ENCODE results near the gene BARD1.

Gene BARD1

DNA sequence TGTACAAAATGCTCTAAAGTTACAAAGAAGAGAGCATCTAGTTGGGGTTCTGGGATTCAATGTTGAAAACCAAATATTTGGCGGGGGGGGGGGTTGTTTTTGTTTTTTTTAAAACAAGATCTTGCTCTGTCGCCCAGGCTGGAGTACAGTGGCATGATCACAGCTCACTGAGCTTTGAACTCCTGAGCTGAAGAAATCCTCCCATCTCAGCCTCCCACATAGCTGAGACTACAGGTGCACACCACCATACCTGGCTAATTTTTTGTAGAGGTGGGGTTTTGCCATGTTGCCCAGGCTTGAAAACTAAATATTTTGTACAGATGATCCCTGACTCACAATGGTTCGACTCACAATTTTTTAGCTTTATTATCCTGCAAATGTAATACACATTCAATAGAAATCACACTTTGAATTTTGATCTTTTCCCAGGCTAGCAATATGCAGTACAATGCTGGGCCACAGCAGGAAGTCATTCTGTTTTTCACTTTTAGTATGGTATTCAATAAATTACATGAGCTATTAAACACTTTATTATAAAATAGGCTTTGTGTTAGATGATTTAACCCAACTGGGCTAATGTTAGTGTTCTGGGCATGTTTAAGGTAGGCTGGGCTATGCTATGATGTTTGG, 7.6 kb downstream of the BARD1 start:
- Histone ChIP-seq H2BK12ac (ENCODE audit: low read length in 2 of 2) (no peak overlapping the region), H2BK5ac (ENCODE audit: low read depth, low read length, poor library complexity, severe bottlenecking) (no peak overlapping the region), H4K8ac (ENCODE audit: low read length) (no peak overlapping the region), H3K27ac (ENCODE audit: low read length, poor library complexity, severe bottlenecking) (no peak overlapping the region), H3K79me1 (replicated peaks; ENCODE audit: low read length, poor library complexity, severe bottlenecking) (peaks cover 11% of the 10 kb centered on the region), H3K14ac (ENCODE audit: low read length in 2 of 2) (no peak overlapping the region), H4K91ac (ENCODE audit: low read length) (no peak overlapping the region), H2BK15ac (ENCODE audit: low read depth, poor library complexity, severe bottlenecking) (no peak overlapping the region), H2AFZ (ENCODE audit: low read depth, low read length) (no peak overlapping the region), H2AK5ac (ENCODE audit: low read length, severe bottlenecking) (no peak overlapping the region), H3K9ac (ENCODE audit: low read length) (no peak overlapping the region), H3K4me3 (ENCODE audit: insufficient read depth in 1 of 2, low read depth in 1 of 2, low read length in 2 of 2) (no peak overlapping the region), H2BK120ac (ENCODE audit: low read depth, low read length) (no peak overlapping the region), H3K23ac (ENCODE audit: low read length in 2 of 2) (no peak overlapping the region), H3K9me3 (ENCODE audit: control insufficient read depth, low read length) (no peaks in the 10 kb centered on the region), H3K27me3 (ENCODE audit: control insufficient read depth in 1 of 2, insufficient read depth in 1 of 2, low read length in 2 of 2) (no peaks in the 10 kb centered on the region), H3K4me1 (ENCODE audit: control insufficient read depth, insufficient read depth, low read depth, low read length) (peaks cover 2% of the 10 kb centered on the region), H3K4ac (ENCODE audit: low read depth in 1 of 2, low read length in 2 of 2) (no peak overlapping the region), H3K18ac (ENCODE audit: low read depth in 1 of 2, low read length in 2 of 2) (no peak overlapping the region), H3K36me3 (ENCODE audit: control insufficient read depth in 1 of 2, insufficient read depth in 2 of 2, low read depth in 1 of 2, low read length in 2 of 2) (no peaks in the 10 kb centered on the region), H3K4me2 (ENCODE audit: low read length, poor library complexity, severe bottlenecking) (no peak overlapping the region)
- 100% methylated on average over 3 of the region's 3 CpGs for whole genome bisulfite sequencing
- DNase-seq: no peak

DNA sequence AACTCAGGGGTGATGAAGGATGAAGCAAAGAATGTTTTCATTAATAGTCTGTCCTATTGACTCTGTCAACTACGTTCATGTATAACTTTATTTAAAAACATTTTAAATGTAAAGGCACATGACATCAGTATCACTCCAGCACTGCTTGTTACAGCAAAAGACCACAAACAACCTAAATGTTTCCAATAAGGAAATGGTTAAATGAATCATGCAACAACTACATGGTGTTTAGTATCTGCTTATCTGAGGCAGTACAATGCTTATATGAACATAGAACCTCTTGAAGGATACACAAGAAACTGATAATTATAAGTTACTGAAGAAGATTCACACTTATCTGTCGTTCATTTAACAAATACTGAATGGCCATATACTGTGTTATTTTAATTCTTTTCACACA, 8.4 kb downstream of the BARD1 start:
- Histone ChIP-seq H2BK120ac (ENCODE audit: low read depth, low read length) (no peak overlapping the region), H3K4me3 (ENCODE audit: insufficient read depth in 1 of 2, low read depth in 1 of 2, low read length in 2 of 2) (no peak overlapping the region), H3K4ac (ENCODE audit: low read depth in 1 of 2, low read length in 2 of 2) (no peak overlapping the region), H3K14ac (ENCODE audit: low read length in 2 of 2) (no peak overlapping the region), H2BK5ac (ENCODE audit: low read depth, low read length, poor library complexity, severe bottlenecking) (no peak overlapping the region), H2BK12ac (ENCODE audit: low read length in 2 of 2) (no peak overlapping the region), H3K27me3 (ENCODE audit: control insufficient read depth in 1 of 2, insufficient read depth in 1 of 2, low read length in 2 of 2) (no peaks in the 10 kb centered on the region), H2AFZ (ENCODE audit: low read depth, low read length) (no peak overlapping the region), H3K9me3 (ENCODE audit: control insufficient read depth, low read length) (no peaks in the 10 kb centered on the region), H3K27ac (ENCODE audit: low read length, poor library complexity, severe bottlenecking) (no peak overlapping the region), H3K4me1 (ENCODE audit: control insufficient read depth, insufficient read depth, low read depth, low read length) (peaks cover 2% of the 10 kb centered on the region), H3K18ac (ENCODE audit: low read depth in 1 of 2, low read length in 2 of 2) (no peak overlapping the region), H3K4me2 (ENCODE audit: low read length, poor library complexity, severe bottlenecking) (no peak overlapping the region), H3K23ac (ENCODE audit: low read length in 2 of 2) (no peak overlapping the region), H3K79me1 (replicated peaks; ENCODE audit: low read length, poor library complexity, severe bottlenecking) (peaks cover 12% of the 10 kb centered on the region), H3K36me3 (ENCODE audit: control insufficient read depth in 1 of 2, insufficient read depth in 2 of 2, low read depth in 1 of 2, low read length in 2 of 2) (no peaks in the 10 kb centered on the region), H4K8ac (ENCODE audit: low read length) (no peak overlapping the region), H4K91ac (ENCODE audit: low read length) (no peak overlapping the region), H2AK5ac (ENCODE audit: low read length, severe bottlenecking) (no peak overlapping the region), H2BK15ac (ENCODE audit: low read depth, poor library complexity, severe bottlenecking) (no peak overlapping the region), H3K9ac (ENCODE audit: low read length) (no peak overlapping the region)
- DNase-seq: no peak
- 87% methylated on average over 1 of the region's 2 CpGs for WGBS

DNA sequence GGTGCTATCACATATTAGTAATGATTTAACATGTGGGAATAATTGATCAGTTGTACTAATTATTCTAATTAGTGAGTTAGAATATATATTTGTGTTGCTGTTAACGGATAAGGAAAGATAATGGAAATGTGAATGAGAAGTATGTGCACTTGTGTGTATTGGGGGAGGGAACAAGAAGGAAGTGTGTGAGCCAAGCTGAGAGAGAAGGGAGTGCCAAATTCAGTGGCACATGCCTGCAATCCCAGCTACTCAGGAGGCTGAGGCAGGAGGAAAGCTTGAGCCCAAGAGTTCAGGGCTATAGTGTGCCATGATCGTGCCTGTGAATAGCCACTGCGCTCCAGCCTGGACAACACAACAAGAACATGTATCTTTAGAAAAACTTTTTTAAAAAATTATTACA, 9.3 kb downstream of the BARD1 start:
- no peaks in the 10 kb centered on the region for H3K9me3 ChIP-seq (ENCODE audit: control insufficient read depth, low read length)
- no peak overlapping the region for H3K4me2 ChIP-seq (ENCODE audit: low read length, poor library complexity, severe bottlenecking)
- peaks cover 0 to under 1% of the 10 kb centered on the region in 2 experiments for H3K36me3 ChIP-seq (ENCODE audit: control insufficient read depth in 1 of 2, insufficient read depth in 2 of 2, low read depth in 1 of 2, low read length in 2 of 2)
- no peak overlapping the region for H3K4ac ChIP-seq (ENCODE audit: low read depth in 1 of 2, low read length in 2 of 2)
- H3K4me3 ChIP-seq (ENCODE audit: insufficient read depth in 1 of 2, low read depth in 1 of 2, low read length in 2 of 2): no peak overlapping the region
- no peaks in the 10 kb centered on the region for H3K27me3 ChIP-seq (ENCODE audit: control insufficient read depth in 1 of 2, insufficient read depth in 1 of 2, low read length in 2 of 2)
- H2BK5ac ChIP-seq (ENCODE audit: low read depth, low read length, poor library complexity, severe bottlenecking): no peak overlapping the region
- no peak overlapping the region for H3K27ac ChIP-seq (ENCODE audit: low read length, poor library complexity, severe bottlenecking)
- H2BK15ac ChIP-seq (ENCODE audit: low read depth, poor library complexity, severe bottlenecking): no peak overlapping the region
- no peak overlapping the region for H3K23ac ChIP-seq (ENCODE audit: low read length in 2 of 2)
- no peak overlapping the region for H3K14ac ChIP-seq (ENCODE audit: low read length in 2 of 2)
- no peak overlapping the region for H2AK5ac ChIP-seq (ENCODE audit: low read length, severe bottlenecking)
- no peak overlapping the region for H2AFZ ChIP-seq (ENCODE audit: low read depth, low read length)
- H4K91ac ChIP-seq (ENCODE audit: low read length): no peak overlapping the region
- no peak overlapping the region for H4K8ac ChIP-seq (ENCODE audit: low read length)
- 94% methylated on average over 1 of the region's 3 CpGs for WGBS
- no peak overlapping the region for H3K9ac ChIP-seq (ENCODE audit: low read length)
- H3K18ac ChIP-seq (ENCODE audit: low read depth in 1 of 2, low read length in 2 of 2): no peak overlapping the region
- no peak overlapping the region for H2BK120ac ChIP-seq (ENCODE audit: low read depth, low read length)
- no peaks in the 10 kb centered on the region for H3K4me1 ChIP-seq (ENCODE audit: control insufficient read depth, insufficient read depth, low read depth, low read length)
- DNase-seq: no peak
- peaks cover 12% of the 10 kb centered on the region for H3K79me1 ChIP-seq (replicated peaks; ENCODE audit: low read length, poor library complexity, severe bottlenecking)
- H2BK12ac ChIP-seq (ENCODE audit: low read length in 2 of 2): no peak overlapping the region

DNA sequence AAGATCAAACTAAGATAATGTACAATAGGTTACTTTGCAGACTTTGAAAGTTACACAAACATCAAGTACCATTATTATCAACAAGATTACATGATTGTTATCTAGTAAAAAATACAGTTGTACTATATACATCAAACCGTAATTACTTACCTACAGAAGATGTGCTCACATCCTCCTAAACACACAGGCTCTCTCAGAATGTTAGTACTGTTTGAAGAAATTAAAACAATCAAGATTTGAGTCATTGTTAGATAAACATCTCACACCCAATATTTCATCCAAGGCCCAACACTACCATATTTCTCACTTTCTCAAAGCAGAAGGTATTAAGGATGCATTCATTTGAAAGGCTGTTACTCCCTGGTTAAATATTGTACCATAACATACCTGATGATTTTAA, 12.6 kb downstream of the BARD1 start:
- Histone ChIP-seq H3K4me1 (ENCODE audit: control insufficient read depth, insufficient read depth, low read depth, low read length) (no peaks in the 10 kb centered on the region), H4K8ac (ENCODE audit: low read length) (no peak overlapping the region), H2BK12ac (ENCODE audit: low read length in 2 of 2) (no peak overlapping the region), H2BK5ac (ENCODE audit: low read depth, low read length, poor library complexity, severe bottlenecking) (no peak overlapping the region), H2AFZ (ENCODE audit: low read depth, low read length) (no peak overlapping the region), H4K91ac (ENCODE audit: low read length) (no peak overlapping the region), H2AK5ac (ENCODE audit: low read length, severe bottlenecking) (no peak overlapping the region), H3K79me1 (replicated peaks; ENCODE audit: low read length, poor library complexity, severe bottlenecking) (peaks cover 14% of the 10 kb centered on the region), H3K9ac (ENCODE audit: low read length) (no peak overlapping the region), H3K23ac (ENCODE audit: low read length in 2 of 2) (no peak overlapping the region), H3K4ac (ENCODE audit: low read depth in 1 of 2, low read length in 2 of 2) (no peak overlapping the region), H2BK120ac (ENCODE audit: low read depth, low read length) (no peak overlapping the region), H3K36me3 (ENCODE audit: control insufficient read depth in 1 of 2, insufficient read depth in 2 of 2, low read depth in 1 of 2, low read length in 2 of 2) (peaks cover 0 to 3% of the 10 kb centered on the region in 2 experiments), H3K27ac (ENCODE audit: low read length, poor library complexity, severe bottlenecking) (no peak overlapping the region), H2BK15ac (ENCODE audit: low read depth, poor library complexity, severe bottlenecking) (no peak overlapping the region), H3K9me3 (ENCODE audit: control insufficient read depth, low read length) (no peaks in the 10 kb centered on the region), H3K27me3 (ENCODE audit: control insufficient read depth in 1 of 2, insufficient read depth in 1 of 2, low read length in 2 of 2) (no peaks in the 10 kb centered on the region), H3K14ac (ENCODE audit: low read length in 2 of 2) (no peak overlapping the region), H3K18ac (ENCODE audit: low read depth in 1 of 2, low read length in 2 of 2) (no peak overlapping the region), H3K4me2 (ENCODE audit: low read length, poor library complexity, severe bottlenecking) (no peak overlapping the region), H3K4me3 (ENCODE audit: insufficient read depth in 1 of 2, low read depth in 1 of 2, low read length in 2 of 2) (no peak overlapping the region)
- no peak for DNase-seq
- no CpG with 5 or more reads among the region's 1 CpG for WGBS

All from mesenchymal stem cell (in vitro differentiated cells and primary cell).